Kidney capillary endothelial cell (primary cell): Measurements from ENCODE around the gene STK32A.
A peak's percentile ranks its signal among the peaks of the same experiment; 100 is the strongest.
"Not testable (repeated sequence)": the region's sequence is repeated elsewhere in the genome, so short reads cannot be mapped to it uniquely, and the experiment has no call there.

ENCODE experiments used
- DNase-seq: peaks from one replicate; pipeline ENCODE4 v3.0.0-alpha.2; 2018; ENCODE audit warnings: low spot score

Gene STK32A

GRCh38 chr5:147234825-147235635 lies at the start of gene STK32A:
STK32A (plus strand) TSS chr5:147235026; CDS start chr5:147239635, 4,609 bp downstream.
- no peak for DNase-seq

GRCh38 chr5:147187099-147187540 lies 47.7 kb upstream of the STK32A start:
- no peak for DNase-seq

- peak; percentile 57 for DNase-seq
Observed at GRCh38 chr5:147188200-147189108, 46.4 kb upstream of the STK32A start.

GRCh38 chr5:147189109-147189424 lies 45.8 kb upstream of the STK32A start:
- no peak for DNase-seq

- no peak for DNase-seq
Observed at GRCh38 chr5:147190331-147190730, 44.5 kb upstream of the STK32A start.

GRCh38 chr5:147193123-147193522 lies 41.7 kb upstream of the STK32A start:
- DNase-seq: no peak

GRCh38 chr5:147200004-147200403 lies 34.8 kb upstream of the STK32A start:
- no peak for DNase-seq

GRCh38 chr5:147203213-147203612 lies 31.6 kb upstream of the STK32A start:
- DNase-seq: no peak

GRCh38 chr5:147204576-147204975 lies 30.2 kb upstream of the STK32A start:
- DNase-seq: no peak

GRCh38 chr5:147208134-147208533 lies 26.7 kb upstream of the STK32A start:
- no peak for DNase-seq

- no peak for DNase-seq
Observed at GRCh38 chr5:147216552-147217154, 18.2 kb upstream of the STK32A start.

- no peak for DNase-seq
Observed at GRCh38 chr5:147223343-147223742, 11.5 kb upstream of the STK32A start.

GRCh38 chr5:147223948-147224791 lies 10.7 kb upstream of the STK32A start:
- DNase-seq: peak; percentile 38

GRCh38 chr5:147225938-147226337 lies 8.9 kb upstream of the STK32A start:
- no peak for DNase-seq

GRCh38 chr5:147226512-147226911 lies 8.3 kb upstream of the STK32A start:
- no peak for DNase-seq

GRCh38 chr5:147234239-147234824 lies 494 bp upstream of the STK32A start:
- no peak for DNase-seq

- no peak for DNase-seq
Observed at GRCh38 chr5:147240266-147240985, 5.6 kb downstream of the STK32A start.

- DNase-seq: not testable (repeated sequence)
Observed at GRCh38 chr5:147243238-147243637, 8.4 kb downstream of the STK32A start.

- DNase-seq: no peak
Observed at GRCh38 chr5:147245381-147246165, 10.7 kb downstream of the STK32A start.

- no peak for DNase-seq
Observed at GRCh38 chr5:147248561-147248960, 13.7 kb downstream of the STK32A start.
